C4-2B (cell line): ENCODE data around the gene EFNB3.

Source experiments
- ZFX ChIP-seq: fragments of 450-650 bp; IDR thresholded peaks from 2 replicates; pipeline ENCODE4 v1.6.1; 2017
- TF ChIP-seq, protein P1 (sequence below): fragments of 450-650 bp; conservative IDR thresholded peaks from 2 replicates; pipeline ENCODE4 v1.5.1; 2017; ENCODE audit warnings: mild to moderate bottlenecking

DNA sequence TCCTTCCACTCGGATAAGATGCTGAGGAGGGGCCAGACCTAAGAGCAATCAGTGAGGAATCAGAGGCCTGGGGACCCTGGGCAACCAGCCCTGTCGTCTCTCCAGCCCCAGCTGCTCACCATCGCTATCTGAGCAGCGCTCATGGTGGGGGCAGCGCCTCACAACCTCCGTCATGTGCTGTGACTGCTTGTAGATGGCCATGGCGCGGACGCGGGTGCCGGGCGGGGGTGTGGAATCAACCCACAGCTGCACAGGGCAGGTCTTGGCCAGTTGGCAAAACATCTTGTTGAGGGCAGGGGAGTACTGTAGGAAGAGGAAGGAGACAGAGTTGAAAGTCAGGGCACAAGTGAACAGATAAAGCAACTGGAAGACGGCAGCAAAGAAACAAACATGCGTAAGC lies 30.1 kb upstream of the EFNB3 start:
- TF ChIP-seq, protein P1, sequence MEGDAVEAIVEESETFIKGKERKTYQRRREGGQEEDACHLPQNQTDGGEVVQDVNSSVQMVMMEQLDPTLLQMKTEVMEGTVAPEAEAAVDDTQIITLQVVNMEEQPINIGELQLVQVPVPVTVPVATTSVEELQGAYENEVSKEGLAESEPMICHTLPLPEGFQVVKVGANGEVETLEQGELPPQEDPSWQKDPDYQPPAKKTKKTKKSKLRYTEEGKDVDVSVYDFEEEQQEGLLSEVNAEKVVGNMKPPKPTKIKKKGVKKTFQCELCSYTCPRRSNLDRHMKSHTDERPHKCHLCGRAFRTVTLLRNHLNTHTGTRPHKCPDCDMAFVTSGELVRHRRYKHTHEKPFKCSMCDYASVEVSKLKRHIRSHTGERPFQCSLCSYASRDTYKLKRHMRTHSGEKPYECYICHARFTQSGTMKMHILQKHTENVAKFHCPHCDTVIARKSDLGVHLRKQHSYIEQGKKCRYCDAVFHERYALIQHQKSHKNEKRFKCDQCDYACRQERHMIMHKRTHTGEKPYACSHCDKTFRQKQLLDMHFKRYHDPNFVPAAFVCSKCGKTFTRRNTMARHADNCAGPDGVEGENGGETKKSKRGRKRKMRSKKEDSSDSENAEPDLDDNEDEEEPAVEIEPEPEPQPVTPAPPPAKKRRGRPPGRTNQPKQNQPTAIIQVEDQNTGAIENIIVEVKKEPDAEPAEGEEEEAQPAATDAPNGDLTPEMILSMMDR: no peak
- no peak for TF ChIP-seq ZFX
